ENCODE results near the gene SMIM45.

The SMIM45 gene

GRCh38 chr22:41911001-41911611 is 40.8 kb upstream of the SMIM45 start:
- Histone ChIP-seq H3K4me3 (ENCODE audit: low read depth, low read length) (no peak overlapping the region), H3K4me1 (ENCODE audit: control insufficient read depth, insufficient read depth, low read length) (no peaks in the 10 kb centered on the region), H3K36me3 (ENCODE audit: control insufficient read depth, insufficient read depth, low read length) (peaks cover 3% of the 10 kb centered on the region), H3K9ac (ENCODE audit: low read depth, low read length) (no peak overlapping the region), H3K9me3 (ENCODE audit: control insufficient read depth, insufficient read depth, low read length) (no peaks in the 10 kb centered on the region), H3K27me3 (ENCODE audit: control insufficient read depth, insufficient read depth, low read length) (peaks cover 72% of the 10 kb centered on the region)

- no peak overlapping the region for H3K9ac ChIP-seq (ENCODE audit: low read depth, low read length)
- H3K27me3 ChIP-seq (ENCODE audit: control insufficient read depth, insufficient read depth, low read length) = peaks cover 85% of the 10 kb centered on the region
- no peaks in the 10 kb centered on the region for H3K4me1 ChIP-seq (ENCODE audit: control insufficient read depth, insufficient read depth, low read length)
- H3K4me3 ChIP-seq (ENCODE audit: low read depth, low read length) = peak overlapping the region; percentile 4
- H3K9me3 ChIP-seq (ENCODE audit: control insufficient read depth, insufficient read depth, low read length) = no peaks in the 10 kb centered on the region
- no peaks in the 10 kb centered on the region for H3K36me3 ChIP-seq (ENCODE audit: control insufficient read depth, insufficient read depth, low read length)
These were observed 39.5 kb upstream of the SMIM45 start for GRCh38 chr22:41912338-41913039.

- H3K4me3 ChIP-seq (ENCODE audit: low read depth, low read length) = peak overlapping the region; percentile 43
- H3K9me3 ChIP-seq (ENCODE audit: control insufficient read depth, insufficient read depth, low read length) = no peaks in the 10 kb centered on the region
- H3K9ac ChIP-seq (ENCODE audit: low read depth, low read length) = no peak overlapping the region
- no peaks in the 10 kb centered on the region for H3K4me1 ChIP-seq (ENCODE audit: control insufficient read depth, insufficient read depth, low read length)
- H3K27me3 ChIP-seq (ENCODE audit: control insufficient read depth, insufficient read depth, low read length) = peaks cover 87% of the 10 kb centered on the region
- H3K36me3 ChIP-seq (ENCODE audit: control insufficient read depth, insufficient read depth, low read length) = no peaks in the 10 kb centered on the region
These were observed 38.8 kb upstream of the SMIM45 start for GRCh38 chr22:41913040-41913719.

- Histone ChIP-seq H3K36me3 (ENCODE audit: control insufficient read depth, insufficient read depth, low read length) (no peaks in the 10 kb centered on the region), H3K9me3 (ENCODE audit: control insufficient read depth, insufficient read depth, low read length) (no peaks in the 10 kb centered on the region), H3K9ac (ENCODE audit: low read depth, low read length) (no peak overlapping the region), H3K4me3 (ENCODE audit: low read depth, low read length) (peak overlapping the region; percentile 37), H3K4me1 (ENCODE audit: control insufficient read depth, insufficient read depth, low read length) (no peaks in the 10 kb centered on the region), H3K27me3 (ENCODE audit: control insufficient read depth, insufficient read depth, low read length) (peaks cover 88% of the 10 kb centered on the region)
These were observed 38.0 kb upstream of the SMIM45 start for GRCh38 chr22:41913842-41914534.

GRCh38 chr22:41914611-41915034 is 37.3 kb upstream of the SMIM45 start:
- peaks cover 88% of the 10 kb centered on the region for H3K27me3 ChIP-seq (ENCODE audit: control insufficient read depth, insufficient read depth, low read length)
- H3K9ac ChIP-seq (ENCODE audit: low read depth, low read length) = no peak overlapping the region
- no peaks in the 10 kb centered on the region for H3K4me1 ChIP-seq (ENCODE audit: control insufficient read depth, insufficient read depth, low read length)
- H3K36me3 ChIP-seq (ENCODE audit: control insufficient read depth, insufficient read depth, low read length) = no peaks in the 10 kb centered on the region
- H3K9me3 ChIP-seq (ENCODE audit: control insufficient read depth, insufficient read depth, low read length) = no peaks in the 10 kb centered on the region
- peak overlapping the region; percentile 30 for H3K4me3 ChIP-seq (ENCODE audit: low read depth, low read length)

- Histone ChIP-seq H3K9me3 (ENCODE audit: control insufficient read depth, insufficient read depth, low read length) (no peaks in the 10 kb centered on the region), H3K9ac (ENCODE audit: low read depth, low read length) (peak within 1 kb of the TSS; percentile 37), H3K4me3 (ENCODE audit: low read depth, low read length) (peak within 1 kb of the TSS; percentile 61), H3K4me1 (ENCODE audit: control insufficient read depth, insufficient read depth, low read length) (no peaks in the 10 kb centered on the region), H3K27me3 (ENCODE audit: control insufficient read depth, insufficient read depth, low read length) (peaks cover 87% of the 10 kb centered on the region), H3K36me3 (ENCODE audit: control insufficient read depth, insufficient read depth, low read length) (no peaks in the 10 kb centered on the region)
These were observed 36.7 kb upstream of the SMIM45 start, which contains the start of gene SHISA8 for GRCh38 chr22:41915035-41915785. Gene SHISA8, minus strand, starts transcription at chr22:41915074. Its CDS starts 407 bp downstream, at chr22:41914667.

GRCh38 chr22:41915786-41916493 is 36.0 kb upstream of the SMIM45 start:
- Histone ChIP-seq H3K36me3 (ENCODE audit: control insufficient read depth, insufficient read depth, low read length) (no peaks in the 10 kb centered on the region), H3K9me3 (ENCODE audit: control insufficient read depth, insufficient read depth, low read length) (no peaks in the 10 kb centered on the region), H3K27me3 (ENCODE audit: control insufficient read depth, insufficient read depth, low read length) (peaks cover 86% of the 10 kb centered on the region), H3K9ac (ENCODE audit: low read depth, low read length) (no peak overlapping the region), H3K4me3 (ENCODE audit: low read depth, low read length) (peak overlapping the region; percentile 61), H3K4me1 (ENCODE audit: control insufficient read depth, insufficient read depth, low read length) (no peaks in the 10 kb centered on the region)

- H3K27me3 ChIP-seq (ENCODE audit: control insufficient read depth, insufficient read depth, low read length) = peaks cover 81% of the 10 kb centered on the region
- no peaks in the 10 kb centered on the region for H3K4me1 ChIP-seq (ENCODE audit: control insufficient read depth, insufficient read depth, low read length)
These were observed 35.1 kb upstream of the SMIM45 start for GRCh38 chr22:41916745-41917358.

GRCh38 chr22:41917375-41917902 is 34.5 kb upstream of the SMIM45 start:
- Histone ChIP-seq H3K9me3 (ENCODE audit: control insufficient read depth, insufficient read depth, low read length) (no peaks in the 10 kb centered on the region), H3K4me1 (ENCODE audit: control insufficient read depth, insufficient read depth, low read length) (no peaks in the 10 kb centered on the region), H3K9ac (ENCODE audit: low read depth, low read length) (no peak overlapping the region), H3K36me3 (ENCODE audit: control insufficient read depth, insufficient read depth, low read length) (no peaks in the 10 kb centered on the region), H3K27me3 (ENCODE audit: control insufficient read depth, insufficient read depth, low read length) (peaks cover 77% of the 10 kb centered on the region), H3K4me3 (ENCODE audit: low read depth, low read length) (no peak overlapping the region)

More at GRCh38 chr22:41916745-41917358, 35.1 kb upstream of the SMIM45 start:
- no peak overlapping the region for H3K4me3 ChIP-seq (ENCODE audit: low read depth, low read length)
- no peaks in the 10 kb centered on the region for H3K36me3 ChIP-seq (ENCODE audit: control insufficient read depth, insufficient read depth, low read length)
- H3K9ac ChIP-seq (ENCODE audit: low read depth, low read length) = no peak overlapping the region
- H3K9me3 ChIP-seq (ENCODE audit: control insufficient read depth, insufficient read depth, low read length) = no peaks in the 10 kb centered on the region
